Middle frontal gyrus (tissue), 1 donor: ENCODE measurements around the gene FGF11.
A peak's percentile ranks its signal among the peaks of the same experiment; 100 is the strongest.
"Not testable (repeated sequence)": the region's sequence is repeated elsewhere in the genome, so short reads cannot be mapped to it uniquely, and the experiment has no call there.

Experiments
- DNase-seq: peaks from one replicate; pipeline ENCODE4 v3.0.0-alpha.2; 2015; ENCODE audit warnings: low spot score; ENCODE audit errors: extremely low spot score

Gene FGF11

DNA sequence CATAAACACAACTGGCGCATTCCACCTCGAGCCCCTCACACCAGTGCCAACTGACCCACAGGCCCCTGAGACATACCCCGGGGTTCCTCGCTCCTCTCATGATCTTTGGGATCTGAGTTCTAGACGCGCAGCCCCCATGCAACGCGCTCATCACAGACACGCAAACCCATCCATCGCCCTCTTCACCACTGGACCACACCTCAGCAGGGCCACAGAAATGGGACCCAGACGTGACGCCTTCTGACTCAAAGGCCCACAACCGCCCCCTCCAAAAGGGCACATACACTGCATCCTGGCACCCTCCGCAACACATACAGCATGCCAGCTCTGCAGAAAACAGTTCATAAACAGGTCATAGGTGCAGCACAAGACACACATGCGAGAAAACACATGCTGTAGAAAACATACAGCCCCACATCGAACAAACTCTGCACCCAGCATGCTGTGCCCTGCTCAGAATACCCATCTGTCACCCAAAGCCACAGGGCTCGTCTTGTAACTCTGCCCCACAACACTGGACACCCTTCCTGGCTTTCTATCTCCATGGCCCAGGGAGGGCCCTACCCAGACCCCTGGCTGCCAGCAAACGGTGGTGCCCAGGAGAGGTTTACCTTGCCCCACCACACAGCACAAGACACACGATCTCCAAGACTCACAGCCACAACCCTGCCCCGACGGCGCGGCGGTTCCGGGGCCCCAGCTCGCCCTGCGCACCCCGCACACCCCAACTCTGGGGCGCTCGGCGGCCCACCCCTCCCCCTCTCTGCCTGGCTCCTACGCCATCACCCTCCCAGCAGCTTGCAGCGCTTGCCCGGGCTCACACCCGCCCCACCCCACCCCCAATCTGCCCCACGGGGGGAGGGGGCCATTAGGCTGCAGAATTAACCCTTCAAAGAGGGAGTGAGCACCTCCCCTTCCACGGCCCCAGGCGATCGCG lies 39.2 kb downstream of the FGF11 start:
- DNase-seq = no peak

DNA sequence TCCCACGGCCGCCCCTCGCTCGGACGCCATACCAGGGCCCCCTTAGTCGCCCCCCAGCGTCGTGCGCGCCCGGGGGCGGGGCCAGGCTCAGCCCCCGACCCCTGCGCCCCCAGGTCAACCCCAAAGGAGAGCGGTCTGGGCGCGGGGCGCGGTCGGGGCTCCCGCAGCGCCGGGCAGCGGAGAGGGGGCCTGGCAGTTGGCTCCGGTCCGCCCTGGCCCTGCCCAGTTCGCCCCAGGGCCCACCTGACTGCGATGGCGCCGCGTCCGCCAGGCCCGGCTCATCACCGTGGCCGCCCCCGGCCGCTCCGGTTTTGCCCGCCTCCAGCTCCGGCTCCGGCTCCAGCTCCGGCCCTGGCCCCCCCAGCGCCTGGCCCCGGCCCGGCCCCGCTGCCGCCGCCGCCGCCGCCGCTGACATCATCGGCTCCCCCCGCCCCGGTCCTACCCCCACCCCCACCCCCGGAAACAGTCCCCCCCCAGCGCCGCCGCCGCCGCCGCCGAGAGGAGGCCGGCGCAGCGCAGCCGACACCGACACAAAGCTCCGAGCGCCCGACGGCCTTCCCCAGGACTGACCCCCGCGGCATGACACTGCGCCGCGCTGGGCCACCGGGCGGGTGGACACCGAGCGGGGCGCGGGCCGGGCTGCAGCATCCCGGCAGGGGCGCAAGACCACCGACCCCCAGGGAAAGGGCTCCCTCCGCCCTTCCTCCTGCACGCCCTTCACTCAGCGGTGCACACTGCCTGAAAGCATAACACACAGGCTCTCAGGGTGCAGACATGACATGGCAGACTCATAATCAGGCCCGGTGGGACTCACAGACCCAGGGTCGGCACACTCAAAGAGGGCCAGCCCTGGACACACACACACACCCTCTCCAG lies 40.1 kb downstream of the FGF11 start, which contains the start of gene ZBTB4:
Gene ZBTB4 (minus strand): TSS at position 419 of the 876 bp plus-strand sequence. CDS start 12,830 bp downstream, outside the sequence.
- DNase-seq = no peak

DNA sequence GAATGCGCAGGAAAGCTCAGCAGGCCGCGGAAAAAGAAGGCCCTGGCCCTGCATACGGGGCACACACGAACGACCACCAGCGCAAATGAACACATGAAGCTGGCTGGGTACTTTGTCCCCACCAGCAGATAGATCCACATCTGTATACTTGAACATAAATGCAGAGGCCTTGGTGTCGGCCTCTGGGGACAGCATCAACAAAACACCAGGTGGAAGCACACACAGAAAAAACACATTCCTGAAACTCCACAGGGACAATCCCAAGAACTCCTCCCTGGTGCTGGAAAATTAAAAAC lies 40.7 kb downstream of the FGF11 start:
- no peak for DNase-seq

DNA sequence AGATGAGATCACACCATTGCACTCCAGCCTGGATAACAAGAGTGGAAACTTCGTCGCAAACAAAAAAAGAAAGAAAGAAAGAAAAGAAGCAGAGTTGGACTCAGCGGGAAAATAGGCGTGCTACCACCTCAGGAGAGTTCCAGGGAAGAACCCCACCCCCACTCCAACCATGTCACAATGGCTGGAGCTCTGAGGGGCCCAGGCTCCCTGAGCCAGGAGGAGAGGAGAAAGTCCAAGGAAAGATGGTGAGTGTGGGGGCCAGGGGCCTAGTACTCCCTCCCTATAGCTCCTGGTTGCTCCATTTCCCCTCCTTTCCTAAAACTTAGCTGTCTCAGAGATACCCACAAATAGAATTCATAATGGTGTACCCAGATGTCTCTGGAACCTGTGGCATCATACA lies 42.0 kb downstream of the FGF11 start, which contains the start of gene SLC35G6:
Gene SLC35G6 (plus strand): TSS at position 172 of the 400 bp plus-strand sequence. CDS start 71 bp downstream, at position 243.
- not testable (repeated sequence) for DNase-seq

DNA sequence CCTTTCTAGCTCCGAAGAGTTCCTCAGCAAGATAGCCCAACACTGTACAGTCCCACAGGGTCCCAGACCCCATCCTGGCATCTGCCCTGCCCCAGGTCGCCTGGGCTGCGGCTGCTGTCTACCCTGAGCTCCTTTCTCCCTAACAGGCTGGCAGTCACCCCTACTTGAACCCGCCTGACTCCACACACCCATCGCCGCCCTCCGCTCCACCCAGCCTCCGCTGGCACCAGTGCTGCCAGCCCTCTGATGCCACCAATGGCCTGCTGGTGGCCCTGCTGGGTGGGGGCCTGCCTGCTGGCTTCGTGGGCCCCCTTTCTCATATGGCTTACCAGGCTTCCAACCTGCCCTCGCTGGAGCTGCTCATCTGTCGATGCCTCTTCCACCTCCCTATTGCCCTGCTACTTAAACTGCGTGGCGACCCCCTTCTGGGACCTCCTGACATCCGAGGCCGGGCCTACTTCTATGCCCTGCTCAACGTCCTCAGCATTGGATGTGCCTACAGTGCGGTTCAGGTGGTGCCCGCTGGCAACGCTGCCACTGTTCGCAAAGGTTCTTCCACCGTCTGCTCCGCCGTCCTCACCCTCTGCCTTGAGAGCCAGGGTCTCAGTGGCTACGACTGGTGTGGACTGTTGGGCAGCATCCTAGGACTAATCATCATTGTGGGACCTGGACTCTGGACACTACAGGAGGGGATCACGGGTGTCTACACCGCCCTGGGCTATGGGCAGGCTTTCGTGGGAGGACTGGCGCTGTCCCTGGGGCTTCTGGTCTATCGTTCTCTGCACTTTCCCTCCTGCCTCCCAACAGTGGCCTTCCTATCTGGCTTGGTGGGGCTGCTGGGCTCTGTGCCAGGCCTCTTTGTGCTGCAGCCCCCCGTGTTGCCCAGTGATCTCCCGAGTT lies 42.8 kb downstream of the FGF11 start:
- DNase-seq = not testable (repeated sequence)

DNA sequence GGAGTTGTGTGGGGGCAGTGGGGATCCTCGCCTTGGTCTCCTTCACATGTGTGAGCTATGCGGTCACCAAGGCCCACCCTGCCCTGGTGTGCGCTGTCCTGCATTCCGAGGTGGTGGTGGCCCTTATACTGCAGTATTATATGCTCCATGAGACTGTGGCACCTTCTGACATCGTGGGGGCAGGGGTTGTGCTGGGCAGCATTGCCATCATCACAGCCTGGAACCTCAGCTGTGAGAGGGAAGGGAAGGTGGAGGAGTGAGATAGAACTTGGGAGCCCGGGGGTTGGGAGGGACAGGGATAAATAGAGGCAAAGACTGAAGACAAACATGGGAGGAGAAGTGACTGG lies 43.4 kb downstream of the FGF11 start:
- DNase-seq = not testable (repeated sequence)

DNA sequence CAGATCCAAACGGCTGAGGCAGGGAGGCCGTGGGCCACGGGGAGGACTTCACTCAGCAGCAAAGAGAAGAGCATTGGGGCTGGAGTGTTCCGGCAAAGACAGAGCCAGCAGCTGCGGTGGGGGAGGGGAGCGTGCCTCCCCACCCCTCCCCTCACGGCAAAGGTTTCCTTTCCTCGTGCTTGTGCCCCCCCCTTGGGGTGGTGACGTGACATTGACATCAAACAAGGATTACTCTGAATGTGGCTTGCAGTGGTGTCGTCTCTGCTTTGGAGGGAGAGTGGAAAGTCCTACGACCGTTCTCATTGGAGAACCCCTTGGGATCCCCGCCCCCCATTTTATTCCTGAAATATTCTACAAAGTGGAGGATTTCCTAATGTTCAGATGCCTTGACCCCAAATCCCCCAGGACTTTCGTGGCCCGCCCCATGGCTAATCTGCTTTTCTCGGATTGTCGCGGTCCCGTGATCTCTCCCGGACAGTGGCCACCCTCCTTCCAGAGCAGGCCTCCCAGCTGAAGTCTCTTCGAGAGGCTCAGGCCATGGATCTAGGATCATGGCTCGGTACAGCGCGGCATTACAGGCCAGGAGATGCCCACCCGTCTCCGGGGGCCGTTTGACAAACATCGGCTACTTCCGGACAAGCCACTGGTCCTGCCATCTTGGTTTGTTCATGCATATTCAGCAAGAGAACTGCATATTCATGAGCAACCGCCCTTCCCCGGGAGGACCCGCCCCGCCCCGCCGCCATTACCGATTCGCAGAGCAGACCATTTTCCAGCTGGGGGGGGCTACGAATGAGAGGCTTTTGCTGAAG lies 44.1 kb downstream of the FGF11 start:
- DNase-seq = peak; percentile 88

DNA sequence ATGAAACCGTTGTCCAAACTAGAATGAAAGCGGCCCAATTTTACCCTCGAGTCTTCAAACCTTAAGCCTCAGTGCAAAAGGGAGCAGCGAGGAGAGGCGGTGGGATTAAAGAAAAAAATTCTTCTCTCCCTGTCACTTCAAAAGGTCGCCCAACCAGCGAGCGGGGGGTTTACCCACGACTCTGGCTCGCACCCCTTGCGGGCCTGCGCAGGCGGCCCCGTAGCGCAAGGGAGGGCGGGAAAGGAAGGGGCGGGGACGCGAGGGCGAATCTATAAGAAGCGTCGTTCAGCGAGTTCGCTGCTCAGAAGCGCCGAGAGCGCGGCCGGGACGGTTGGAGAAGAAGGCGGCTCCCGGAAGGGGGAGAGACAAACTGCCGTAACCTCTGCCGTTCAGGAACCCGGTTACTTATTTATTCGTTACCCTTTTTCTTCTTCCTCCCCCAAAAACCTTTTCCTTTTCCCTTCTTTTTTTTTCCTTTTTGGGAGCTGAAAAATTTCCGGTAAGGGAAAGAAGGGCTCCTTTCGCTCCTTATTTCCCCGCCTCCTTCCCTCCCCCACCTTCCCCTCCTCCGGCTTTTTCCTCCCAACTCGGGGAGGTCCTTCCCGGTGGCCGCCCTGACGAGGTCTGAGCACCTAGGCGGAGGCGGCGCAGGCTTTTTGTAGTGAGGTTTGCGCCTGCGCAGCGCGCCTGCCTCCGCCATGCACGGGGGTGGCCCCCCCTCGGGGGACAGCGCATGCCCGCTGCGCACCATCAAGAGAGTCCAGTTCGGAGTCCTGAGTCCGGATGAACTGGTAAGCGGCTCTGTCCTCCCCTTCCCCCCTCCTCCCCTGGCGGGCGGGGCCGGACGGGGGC lies 45.0 kb downstream of the FGF11 start, which contains the start of gene POLR2A:
Gene POLR2A (plus strand): TSS at position 300 of the 852 bp plus-strand sequence.
- peak; percentile 94 for DNase-seq

DNA sequence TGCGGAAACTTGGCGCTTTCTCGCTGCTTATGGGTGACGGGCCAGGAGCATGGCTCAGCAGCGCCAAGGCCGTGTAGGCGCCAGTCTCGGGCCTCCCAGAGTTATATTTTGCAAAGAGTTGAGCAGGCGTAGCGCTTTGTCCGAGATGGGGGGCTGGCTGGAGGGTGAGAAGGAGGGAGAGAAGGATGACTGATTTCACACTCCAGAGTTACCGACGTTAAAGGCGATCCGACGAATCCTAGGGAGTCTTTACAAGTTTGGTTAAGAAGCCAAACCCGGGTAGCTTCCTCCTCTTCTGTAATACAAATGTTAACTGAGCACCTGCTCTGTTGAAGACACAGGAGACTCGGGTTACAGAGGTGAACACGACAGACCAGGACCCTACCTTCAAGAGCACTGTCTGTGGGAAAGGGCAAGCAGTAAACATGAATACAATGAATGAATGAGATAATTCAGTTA lies 45.6 kb downstream of the FGF11 start:
- no peak for DNase-seq

DNA sequence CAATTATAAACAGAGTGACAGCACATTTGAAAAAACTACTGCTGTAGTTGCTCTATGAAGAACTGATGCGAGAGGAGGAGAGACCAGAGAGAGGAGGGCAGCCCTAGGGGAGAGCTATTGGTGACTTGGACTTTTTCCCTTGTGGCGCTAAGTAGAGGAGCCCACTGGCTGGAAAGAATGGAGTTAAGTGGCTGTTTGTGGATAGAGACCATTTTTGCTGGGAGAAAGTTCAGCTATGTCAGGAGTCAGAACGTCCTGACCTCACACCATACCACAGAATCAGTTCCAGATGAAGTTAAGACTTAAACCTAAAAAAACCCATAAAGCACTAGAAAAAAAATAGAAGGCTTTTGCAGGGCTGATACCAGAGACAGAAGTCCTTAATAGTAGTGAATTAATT lies 46.9 kb downstream of the FGF11 start:
- no peak for DNase-seq

DNA sequence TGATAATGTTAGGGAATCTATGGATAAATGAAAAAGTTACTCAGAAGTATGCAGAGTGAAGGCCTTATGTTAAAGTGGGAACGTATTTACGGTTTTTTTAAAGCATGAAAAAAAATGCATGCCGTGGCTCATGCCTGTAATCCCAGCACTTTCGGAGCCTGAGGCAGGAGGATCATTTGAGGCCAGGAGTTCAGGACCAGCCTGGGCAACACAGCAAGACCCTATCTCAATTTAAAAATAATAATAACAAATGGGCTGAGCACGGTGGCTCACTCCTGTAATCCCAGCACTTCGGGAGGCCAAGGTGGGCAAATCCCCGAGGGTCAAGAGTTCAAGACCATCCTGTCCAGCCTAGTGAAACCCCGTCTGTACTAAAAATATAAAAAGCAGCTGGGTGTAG lies 50.8 kb downstream of the FGF11 start:
- DNase-seq = no peak

DNA sequence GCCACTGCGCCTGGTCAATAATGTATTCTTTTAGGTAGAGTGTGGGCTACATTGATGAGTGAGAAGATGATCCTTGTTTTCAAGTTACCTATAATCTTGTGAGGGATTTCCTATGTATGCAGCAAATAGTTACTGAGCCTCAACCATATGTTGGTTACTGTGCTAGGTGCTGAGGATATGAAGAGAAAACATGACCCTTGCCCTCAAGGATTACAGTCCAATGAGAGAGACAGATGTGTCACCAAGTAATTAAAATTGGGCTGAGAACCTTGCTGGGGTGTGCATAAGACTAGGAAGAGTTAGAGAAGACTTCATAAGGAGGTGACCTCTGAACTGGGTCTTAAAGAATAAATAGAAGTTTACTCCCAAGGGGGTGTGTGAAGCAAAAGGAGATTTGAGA lies 52.3 kb downstream of the FGF11 start:
- no peak for DNase-seq

DNA sequence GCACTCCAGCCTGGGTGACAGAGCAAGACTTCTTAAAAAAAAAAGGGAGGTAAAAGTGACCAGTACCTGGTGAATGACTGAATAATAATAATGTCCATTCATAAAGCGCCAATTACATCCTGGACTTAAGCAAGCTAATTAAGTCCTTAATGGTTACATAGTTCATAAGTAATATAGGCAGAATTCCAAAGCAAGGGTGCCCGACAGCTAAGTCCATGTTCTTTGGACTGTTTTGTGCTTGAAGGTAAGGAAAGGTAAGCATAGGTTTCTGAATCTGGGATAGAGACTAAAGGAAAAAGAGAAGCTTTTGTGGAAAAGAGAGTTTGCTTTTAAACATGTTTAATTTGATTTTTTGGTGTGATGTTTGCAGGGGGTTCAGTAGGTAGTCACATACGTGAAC lies 54.6 kb downstream of the FGF11 start:
- no peak for DNase-seq
